Lung (tissue), 12 donors: ENCODE measurements around the gene FGFR2. TPM values are rescaled to one million over a fixed set of nuclear protein-coding genes. Genes with fewer than 3 reads are reported as not detected.

ENCODE experiments used
- ATAC-seq: fragments of 200-7000 bp; cut with Tn5 transposase; one replicate; pipeline ENCODE4 v1.9.1; 2020; ENCODE audit warnings: moderate number of reproducible peaks; ENCODE audit not compliant: insufficient read depth, low FRiP score
- DNase-seq, 3 donors: peaks; one replicate each; pipeline ENCODE4 v3.0.0-alpha.2; 2013 to 2017
- H3K27ac ChIP-seq, 2 donors: one replicate each; pipeline ENCODE4 v1.5.1; 2013; ENCODE audit warnings: mild to moderate bottlenecking in 2 of 2, moderate library complexity in 2 of 2, control low read depth in 1 of 2, inconsistent platforms in 1 of 2, low read depth in 1 of 2, low read length in 1 of 2
- H3K27me3 ChIP-seq, 3 donors: one replicate each; pipeline ENCODE4 v1.5.1; 2013; ENCODE audit warnings: low read length in 2 of 3; ENCODE audit not compliant: control insufficient read depth in 3 of 3, insufficient read depth in 3 of 3
- H3K36me3 ChIP-seq, 4 donors: one replicate each; pipeline ENCODE4 v1.5.1; 2013; ENCODE audit warnings: low read length in 4 of 4, mild to moderate bottlenecking in 1 of 4, moderate library complexity in 1 of 4; ENCODE audit not compliant: control insufficient read depth in 4 of 4, insufficient read depth in 4 of 4
- H3K4me1 ChIP-seq, 5 donors: one replicate each; pipeline ENCODE4 v1.5.1; 2013; ENCODE audit warnings: low read length in 5 of 5, mild to moderate bottlenecking in 2 of 5, moderate library complexity in 1 of 5; ENCODE audit not compliant: control insufficient read depth in 5 of 5, insufficient read depth in 5 of 5
- H3K4me3 ChIP-seq: one replicate; pipeline ENCODE4 v1.5.1; 2013; ENCODE audit warnings: mild to moderate bottlenecking, control low read depth, moderate library complexity
- H3K9ac ChIP-seq, 2 donors: one replicate each; pipeline ENCODE4 v1.5.1; 2013; ENCODE audit warnings: low read length in 2 of 2, control low read depth in 1 of 2; ENCODE audit not compliant: insufficient read depth in 1 of 2
- H3K9me3 ChIP-seq, 4 donors: one replicate each; pipeline ENCODE4 v1.5.1; 2013; ENCODE audit warnings: low read length in 3 of 4, mild to moderate bottlenecking in 1 of 4, moderate library complexity in 1 of 4; ENCODE audit not compliant: control insufficient read depth in 4 of 4, insufficient read depth in 3 of 4
- WGBS, 2 donors: extraction: QIAGEN DNeasy Blood & Tissue Kit; methylation state at CpG; one replicate each; pipeline ENCODE4 v1.1.7; 2013; 5-methylcytosine and 5-hydroxymethylcytosine counted together
- polyA plus RNA-seq, 2 donors: library from polyadenylated mRNA; stranded (reverse); fragments of 200-250 nt; gene quantifications; one replicate each; pipeline ENCODE4 v1.2.1, GENCODE V29; 2013
- total RNA-seq, 2 donors: library from RNA; depleted of rRNA in 1 of 2; stranded (reverse); fragments of >200 nt in 1 of 2; gene quantifications; one replicate each; pipeline ENCODE4 v1.2.1, GENCODE V29; 2014 to 2021
- TF ChIP-seq, protein P1 (sequence below): IDR thresholded peaks from 2 replicates; pipeline ENCODE4 v1.5.1; 2012; ENCODE audit warnings: mild to moderate bottlenecking; ENCODE audit errors: control extremely low read depth, extremely low read depth
- donor health status: control.
- donor health status: control.
- donor health status: Bipolar disorder and iron deficiency.
- donor health status: healthy.
- donor health status: DM: yes; HTN: yes; CAD: no.

The FGFR2 gene
- total and polyA plus RNA-seq, 4 donors = 11.4 to 230 (median 41.7) TPM

DNA sequence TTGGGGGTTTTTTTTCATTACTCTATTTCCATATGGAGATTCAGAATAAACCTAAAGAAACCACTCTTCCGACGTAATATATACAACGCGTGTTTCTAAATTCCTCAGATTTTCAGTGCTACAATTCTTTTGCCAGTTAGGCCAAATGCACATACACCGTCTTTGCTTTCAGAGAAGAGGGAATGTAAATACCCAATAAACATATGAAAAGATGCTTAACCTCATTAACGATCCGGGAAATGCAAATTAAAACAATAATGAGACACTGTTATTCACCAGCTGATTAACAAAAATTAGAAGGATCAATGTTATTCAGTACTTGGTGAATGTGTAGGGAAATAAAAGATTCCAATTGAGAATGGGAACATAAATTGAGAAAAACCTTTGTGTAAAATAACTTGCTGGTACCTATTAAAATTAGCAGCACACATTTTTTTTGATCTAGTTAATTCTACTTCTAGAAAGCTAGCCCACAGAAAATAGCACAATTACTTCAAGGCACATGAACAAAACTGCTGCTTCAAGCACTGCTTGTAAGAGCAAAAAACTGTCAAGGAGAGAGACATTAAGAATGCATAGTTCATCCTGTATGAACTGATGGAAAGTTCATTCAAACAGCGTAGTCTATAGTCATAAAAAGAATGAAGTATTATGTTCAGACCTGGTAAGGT lies 56.7 kb downstream of the FGFR2 start:
- Histone ChIP-seq H3K36me3 (peaks cover 0 to 33% (median 15%) of the 10 kb centered on the region in 4 donors), H3K9me3 (peaks cover 0 to 5% (median 0%) of the 10 kb centered on the region in 4 donors), H3K27ac (no peak overlapping the region), H3K27me3 (no peaks in the 10 kb centered on the region), H3K4me1 (peaks cover 0 to 14% (median 4%) of the 10 kb centered on the region in 5 donors), H3K4me3 (no peak overlapping the region), H3K9ac (no peak overlapping the region)
- TF ChIP-seq, protein P1, sequence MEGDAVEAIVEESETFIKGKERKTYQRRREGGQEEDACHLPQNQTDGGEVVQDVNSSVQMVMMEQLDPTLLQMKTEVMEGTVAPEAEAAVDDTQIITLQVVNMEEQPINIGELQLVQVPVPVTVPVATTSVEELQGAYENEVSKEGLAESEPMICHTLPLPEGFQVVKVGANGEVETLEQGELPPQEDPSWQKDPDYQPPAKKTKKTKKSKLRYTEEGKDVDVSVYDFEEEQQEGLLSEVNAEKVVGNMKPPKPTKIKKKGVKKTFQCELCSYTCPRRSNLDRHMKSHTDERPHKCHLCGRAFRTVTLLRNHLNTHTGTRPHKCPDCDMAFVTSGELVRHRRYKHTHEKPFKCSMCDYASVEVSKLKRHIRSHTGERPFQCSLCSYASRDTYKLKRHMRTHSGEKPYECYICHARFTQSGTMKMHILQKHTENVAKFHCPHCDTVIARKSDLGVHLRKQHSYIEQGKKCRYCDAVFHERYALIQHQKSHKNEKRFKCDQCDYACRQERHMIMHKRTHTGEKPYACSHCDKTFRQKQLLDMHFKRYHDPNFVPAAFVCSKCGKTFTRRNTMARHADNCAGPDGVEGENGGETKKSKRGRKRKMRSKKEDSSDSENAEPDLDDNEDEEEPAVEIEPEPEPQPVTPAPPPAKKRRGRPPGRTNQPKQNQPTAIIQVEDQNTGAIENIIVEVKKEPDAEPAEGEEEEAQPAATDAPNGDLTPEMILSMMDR = no peak
- ATAC-seq = no peak
- DNase-seq = no peak
- whole genome bisulfite sequencing, 2 donors = 77 to 80% methylated on average over 8 of the region's 8 CpGs

DNA sequence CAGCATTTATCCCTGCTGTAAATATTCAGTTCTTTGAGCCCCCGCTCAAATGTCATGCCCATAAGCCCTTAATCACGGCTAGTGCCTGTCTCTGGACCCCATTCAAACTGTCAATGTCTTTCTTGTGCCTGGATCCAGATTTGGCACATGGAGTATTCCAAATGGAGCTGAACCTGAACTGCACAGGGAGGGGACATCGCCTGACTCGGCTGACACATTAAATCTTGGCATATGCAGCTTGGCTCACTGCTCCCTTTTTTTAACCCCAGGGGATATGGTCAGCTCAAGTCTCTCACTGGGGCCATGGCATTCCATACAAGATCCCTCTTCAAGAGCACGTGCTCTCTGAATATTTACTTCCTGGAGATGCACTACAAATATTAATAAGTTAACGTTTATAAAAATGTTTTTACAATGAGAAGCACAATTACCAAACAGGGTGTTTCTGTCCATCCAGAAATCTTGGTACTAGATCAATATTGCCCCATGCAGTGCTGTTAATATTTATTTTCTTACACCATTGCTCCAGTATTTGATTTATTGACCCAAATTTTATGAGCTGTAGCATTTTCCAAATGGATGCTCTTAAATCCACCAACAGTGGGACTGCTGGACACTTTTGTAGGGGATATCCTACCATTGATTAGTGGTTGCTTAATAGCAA lies 57.4 kb downstream of the FGFR2 start:
- ATAC-seq (no peak), DNase-seq (no peak)
- no peak overlapping the region for H3K9ac ChIP-seq
- peaks cover 0 to 5% (median 0%) of the 10 kb centered on the region in 4 donors for H3K9me3 ChIP-seq
- H3K4me3 ChIP-seq = no peak overlapping the region
- TF ChIP-seq, protein P1 = no peak
- H3K27me3 ChIP-seq = no peaks in the 10 kb centered on the region
- H3K4me1 ChIP-seq = peaks cover 0 to 17% (median 4%) of the 10 kb centered on the region in 5 donors
- H3K27ac ChIP-seq = no peak overlapping the region
- peaks cover 0 to 33% (median 15%) of the 10 kb centered on the region in 4 donors for H3K36me3 ChIP-seq
- WGBS, 2 donors = 58 to 70% methylated on average over 6 of the region's 6 CpGs

DNA sequence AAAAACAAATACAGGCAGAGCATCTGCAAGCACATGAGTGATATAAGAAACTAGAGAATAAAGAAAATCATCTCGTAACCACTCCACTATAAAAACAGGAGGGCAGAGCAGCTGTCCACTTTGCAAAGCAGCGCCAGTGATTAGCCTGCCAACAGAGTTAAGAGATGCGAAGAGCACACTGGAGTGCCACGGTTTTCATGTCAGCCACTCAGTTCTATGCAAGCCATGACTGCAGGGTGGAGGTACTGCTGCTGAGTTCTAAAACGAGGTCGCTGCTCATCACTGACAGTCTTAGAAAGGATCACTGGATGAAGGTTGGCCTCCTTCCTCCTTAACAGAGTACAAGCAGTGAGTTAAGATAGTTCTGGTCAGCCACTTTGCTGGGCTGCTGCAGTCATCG lies 58.5 kb downstream of the FGFR2 start:
- H3K27ac ChIP-seq = no peak overlapping the region
- H3K9ac ChIP-seq = no peak overlapping the region
- H3K27me3 ChIP-seq = no peaks in the 10 kb centered on the region
- H3K36me3 ChIP-seq = peaks cover 0 to 32% (median 12%) of the 10 kb centered on the region in 4 donors
- DNase-seq = no peak
- H3K4me3 ChIP-seq = no peak overlapping the region
- 80 to 85% methylated on average over 7 of the region's 7 CpGs for WGBS, 2 donors
- ATAC-seq = no peak
- TF ChIP-seq, protein P1 = no peak
- peaks cover 0 to 17% (median 4%) of the 10 kb centered on the region in 5 donors for H3K4me1 ChIP-seq
- peaks cover 0 to 3% (median 0%) of the 10 kb centered on the region in 4 donors for H3K9me3 ChIP-seq
